ENCODE results near the gene GPR143. TPM values are rescaled to one million over a fixed set of nuclear protein-coding genes. Genes with fewer than 3 reads are reported as not detected.

GPR143 gene
- total and polyA plus RNA-seq, 9 donors = 1.4 to 4.7 (median 3.5) TPM

GRCh38 chrX:9682456-9682855 lies 83.2 kb downstream of the GPR143 start:
- TF ChIP-seq, protein P1, sequence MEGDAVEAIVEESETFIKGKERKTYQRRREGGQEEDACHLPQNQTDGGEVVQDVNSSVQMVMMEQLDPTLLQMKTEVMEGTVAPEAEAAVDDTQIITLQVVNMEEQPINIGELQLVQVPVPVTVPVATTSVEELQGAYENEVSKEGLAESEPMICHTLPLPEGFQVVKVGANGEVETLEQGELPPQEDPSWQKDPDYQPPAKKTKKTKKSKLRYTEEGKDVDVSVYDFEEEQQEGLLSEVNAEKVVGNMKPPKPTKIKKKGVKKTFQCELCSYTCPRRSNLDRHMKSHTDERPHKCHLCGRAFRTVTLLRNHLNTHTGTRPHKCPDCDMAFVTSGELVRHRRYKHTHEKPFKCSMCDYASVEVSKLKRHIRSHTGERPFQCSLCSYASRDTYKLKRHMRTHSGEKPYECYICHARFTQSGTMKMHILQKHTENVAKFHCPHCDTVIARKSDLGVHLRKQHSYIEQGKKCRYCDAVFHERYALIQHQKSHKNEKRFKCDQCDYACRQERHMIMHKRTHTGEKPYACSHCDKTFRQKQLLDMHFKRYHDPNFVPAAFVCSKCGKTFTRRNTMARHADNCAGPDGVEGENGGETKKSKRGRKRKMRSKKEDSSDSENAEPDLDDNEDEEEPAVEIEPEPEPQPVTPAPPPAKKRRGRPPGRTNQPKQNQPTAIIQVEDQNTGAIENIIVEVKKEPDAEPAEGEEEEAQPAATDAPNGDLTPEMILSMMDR (IDR thresholded peaks at IDR 0.05) = peak in 1 of 3 donors; percentile 18
- TF ChIP-seq POLR2A (IDR thresholded peaks at IDR 0.05) = no peak
- peak in 3 of 5 donors; percentile 14 to 23 (median 23) for DNase-seq
- 20 to 35% (median 22%) methylated on average over 10 of the region's 10 CpGs for WGBS, 3 donors
- H3K4me3 ChIP-seq = no peak overlapping the region
- no peak overlapping the region for H3K27ac ChIP-seq
- no peaks in the 10 kb centered on the region for H3K4me1 ChIP-seq (ENCODE audit: insufficient read depth)
- intact Hi-C loops (cut with DNase I) = loop anchor here in 1 of 4 donors (10.0 kb wide), 1 partner anchor 808 kb away; no protein-coding TSS in a partner anchor
- no peaks in the 10 kb centered on the region for H3K36me3 ChIP-seq
- H3K27me3 ChIP-seq = no peaks in the 10 kb centered on the region
- H3K9me3 ChIP-seq = no peaks in the 10 kb centered on the region

GRCh38 chrX:9681422-9681821 lies 84.2 kb downstream of the GPR143 start:
- DNase-seq = no peak
- Histone ChIP-seq H3K4me1 (ENCODE audit: insufficient read depth) (no peaks in the 10 kb centered on the region), H3K4me3 (no peak overlapping the region), H3K36me3 (no peaks in the 10 kb centered on the region), H3K9me3 (no peaks in the 10 kb centered on the region), H3K27ac (no peak overlapping the region), H3K27me3 (no peaks in the 10 kb centered on the region)
- TF ChIP-seq EP300 (IDR thresholded peaks at IDR 0.05) (no peak), POLR2A (IDR thresholded peaks at IDR 0.05) (no peak)
- TF ChIP-seq, protein P1 (IDR thresholded peaks at IDR 0.05) = no peak
- 84 to 88% (median 86%) methylated on average over 4 of the region's 4 CpGs for WGBS, 3 donors
- intact Hi-C loops (cut with DNase I) = loop anchor here in 1 of 4 donors (10.0 kb wide), 1 partner anchor 807 kb away; no protein-coding TSS in a partner anchor

GRCh38 chrX:9681011-9681410 lies 84.6 kb downstream of the GPR143 start:
- H3K4me3 ChIP-seq = no peak overlapping the region

GRCh38 chrX:9678215-9678965 lies 87.3 kb downstream of the GPR143 start:
- H3K4me1 ChIP-seq (ENCODE audit: insufficient read depth) = no peaks in the 10 kb centered on the region
- no peaks in the 10 kb centered on the region for H3K27me3 ChIP-seq
- H3K27ac ChIP-seq = no peak overlapping the region
- H3K4me3 ChIP-seq = no peak overlapping the region
- no peaks in the 10 kb centered on the region for H3K36me3 ChIP-seq
- no peak for DNase-seq
- intact Hi-C loops (cut with DNase I) = no loop called here
- 85 to 91% (median 91%) methylated on average over 3 of the region's 3 CpGs for WGBS, 3 donors
- TF ChIP-seq, protein P1 (IDR thresholded peaks at IDR 0.05) = no peak
- no peaks in the 10 kb centered on the region for H3K9me3 ChIP-seq

More at GRCh38 chrX:9681011-9681410, 84.6 kb downstream of the GPR143 start:
- Histone ChIP-seq H3K9me3 (no peaks in the 10 kb centered on the region), H3K27ac (no peak overlapping the region), H3K4me1 (ENCODE audit: insufficient read depth) (no peaks in the 10 kb centered on the region), H3K27me3 (no peaks in the 10 kb centered on the region), H3K36me3 (no peaks in the 10 kb centered on the region)
- no peak for DNase-seq
- TF ChIP-seq, protein P1 (IDR thresholded peaks at IDR 0.05) = no peak
- TF ChIP-seq EP300 (IDR thresholded peaks at IDR 0.05) = no peak
- no peak for TF ChIP-seq POLR2A (IDR thresholded peaks at IDR 0.05)
- 81 to 85% (median 81%) methylated on average over 9 of the region's 9 CpGs for WGBS, 3 donors
- intact Hi-C loops (cut with DNase I) = loop anchor here in 1 of 4 donors (10.0 kb wide), 1 partner anchor 806 kb away; no protein-coding TSS in a partner anchor

Measured in ovary (tissue), 9 donors.